HG02884 (cell line): Measurements from ENCODE around the gene PTPN3.
"Not testable (repeated sequence)": the region's sequence is repeated elsewhere in the genome, so short reads cannot be mapped to it uniquely, and the experiment has no call there.

ENCODE experiments used
- ATAC-seq: cut with Tn5 transposase; IDR thresholded peaks from one replicate; pipeline ENCODE4 v1.9.1; 2021; ENCODE audit warnings: mild to moderate bottlenecking, moderate library complexity; ENCODE audit not compliant: unreplicated experiment

The PTPN3 gene

DNA sequence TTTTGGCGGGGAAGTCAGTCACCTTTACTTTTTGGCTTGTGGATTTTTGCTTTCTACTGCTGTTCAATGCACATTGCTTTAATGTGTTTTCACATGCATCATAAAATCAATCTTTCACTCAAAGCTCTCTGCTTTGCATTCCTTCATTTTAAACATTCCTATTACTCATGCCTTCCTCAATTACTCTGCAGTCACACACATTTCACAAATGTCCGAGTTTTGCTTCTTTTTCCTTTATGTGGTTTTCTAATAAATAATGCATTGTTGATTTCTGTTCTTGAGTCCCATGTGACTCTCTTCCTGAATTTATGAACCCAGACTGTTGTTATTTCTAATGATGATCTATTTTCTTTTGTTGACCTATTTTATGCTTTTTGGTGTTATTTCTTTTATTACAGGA, 95.0 kb downstream of the PTPN3 start:
- ATAC-seq = no peak

DNA sequence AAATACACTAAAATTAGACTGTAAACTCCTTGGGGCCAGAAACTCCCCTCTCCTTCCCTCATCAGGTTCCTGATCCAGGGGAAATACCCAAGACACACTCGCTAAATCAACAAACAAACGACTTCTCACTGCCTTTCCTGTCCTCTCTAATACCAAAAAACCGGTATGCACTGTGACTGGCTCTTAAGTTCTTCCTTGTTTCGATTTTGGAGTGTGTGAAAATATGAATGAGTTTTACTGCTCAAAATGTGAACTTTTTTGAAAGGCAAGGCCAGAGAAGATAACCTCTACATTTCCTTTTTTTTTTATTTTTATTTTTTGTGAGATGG, 96.2 kb downstream of the PTPN3 start:
- no peak for ATAC-seq

DNA sequence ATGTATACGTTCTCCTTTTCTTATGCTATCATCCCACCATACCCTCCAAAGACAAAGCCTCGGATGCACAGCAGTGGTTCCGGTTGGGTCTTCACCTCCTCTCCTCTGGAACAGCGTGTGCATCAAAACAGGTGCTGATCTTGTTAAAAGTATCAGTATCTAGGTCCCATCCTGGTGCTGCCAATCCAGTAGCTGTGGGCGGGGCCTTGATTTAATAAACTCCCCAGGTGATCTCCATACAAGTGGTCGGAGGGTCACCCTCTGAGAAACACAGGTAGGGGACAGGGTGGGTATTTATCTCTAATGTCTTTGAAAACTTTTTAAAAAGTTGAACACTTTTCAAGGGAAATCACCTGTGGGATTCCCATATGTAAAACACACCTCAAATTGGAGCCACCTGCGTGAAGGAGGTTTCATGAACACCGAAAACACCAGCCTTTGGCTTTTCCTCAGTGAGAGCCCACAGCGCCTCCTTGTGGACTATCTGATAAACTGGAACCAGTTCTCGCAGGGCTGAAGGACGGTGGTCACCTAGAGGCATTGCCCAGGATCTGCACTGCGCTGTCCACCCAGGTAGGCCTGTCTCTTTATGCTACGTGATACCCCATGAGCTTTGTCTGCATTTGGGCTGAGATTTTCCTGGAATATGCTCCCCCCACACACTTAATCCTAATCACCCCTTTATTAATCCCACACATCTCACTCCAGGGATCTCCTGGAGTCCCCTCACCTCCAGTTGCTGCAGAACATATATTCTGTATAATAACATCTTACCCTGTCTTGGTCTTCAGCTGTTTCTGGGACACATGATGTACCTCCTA, 96.7 kb downstream of the PTPN3 start:
- no peak for ATAC-seq

DNA sequence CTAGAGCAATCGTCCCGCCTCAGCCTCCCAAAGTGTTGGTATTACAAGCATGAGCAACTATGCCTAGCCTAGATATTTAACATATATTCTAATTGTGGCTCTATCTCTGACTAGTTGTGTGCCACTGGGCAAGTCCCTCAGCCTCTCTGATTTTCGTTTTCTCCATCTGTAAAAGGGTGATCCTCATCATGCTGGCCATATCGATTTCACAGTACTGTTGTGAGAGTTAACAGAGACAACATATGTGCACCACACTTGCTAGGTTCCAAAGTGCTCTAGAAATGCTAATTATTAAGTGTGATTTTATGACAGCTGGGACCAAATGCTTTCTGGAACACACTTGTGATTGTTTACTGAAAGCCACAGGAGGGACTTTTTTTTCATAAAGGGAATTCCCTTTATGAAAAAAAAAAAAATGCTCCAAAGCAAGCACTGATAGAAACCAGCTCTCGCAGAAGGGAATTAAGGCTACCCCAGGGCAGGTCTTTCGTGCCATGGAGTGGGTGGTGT, 98.8 kb downstream of the PTPN3 start:
- peak; percentile 70 for ATAC-seq

DNA sequence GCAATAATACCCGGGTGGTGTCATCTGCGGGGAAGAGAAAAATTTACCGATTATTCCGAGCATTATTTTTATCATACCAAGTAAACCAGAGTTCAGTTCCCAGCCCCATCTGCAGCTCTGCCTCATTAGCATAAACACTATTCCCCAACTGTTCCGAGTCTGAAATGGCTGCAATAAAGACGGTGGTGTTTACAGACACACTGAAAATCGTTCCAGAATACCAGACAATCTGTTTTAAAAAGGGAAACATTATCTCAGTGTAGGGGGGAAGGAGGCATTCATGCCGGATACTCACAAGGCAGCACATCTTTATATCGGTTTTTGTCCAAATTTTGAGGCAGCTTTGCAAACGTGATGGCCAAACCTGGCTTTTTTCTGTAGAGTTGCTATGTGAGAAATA, 106.9 kb downstream of the PTPN3 start:
- no peak for ATAC-seq

DNA sequence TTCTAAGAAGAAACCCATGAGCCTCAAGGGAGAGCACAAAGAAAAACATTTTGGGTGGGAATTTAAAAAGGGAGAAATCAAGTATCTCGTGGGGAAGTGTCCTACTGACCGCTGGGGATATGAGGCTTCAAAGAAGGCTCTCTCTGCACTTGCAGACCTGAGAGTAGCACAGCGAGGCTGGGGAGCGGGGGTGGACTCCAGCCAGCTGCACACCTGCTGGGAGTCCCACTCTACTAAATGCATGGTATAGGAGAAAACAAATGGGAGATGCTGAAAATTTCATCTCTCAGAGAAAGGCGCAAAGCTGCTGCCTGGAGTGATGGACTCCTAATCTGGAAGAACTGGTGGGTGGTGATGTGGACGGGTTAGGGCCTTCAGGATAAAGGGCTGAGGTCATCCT, 110.3 kb downstream of the PTPN3 start:
- ATAC-seq = no peak

DNA sequence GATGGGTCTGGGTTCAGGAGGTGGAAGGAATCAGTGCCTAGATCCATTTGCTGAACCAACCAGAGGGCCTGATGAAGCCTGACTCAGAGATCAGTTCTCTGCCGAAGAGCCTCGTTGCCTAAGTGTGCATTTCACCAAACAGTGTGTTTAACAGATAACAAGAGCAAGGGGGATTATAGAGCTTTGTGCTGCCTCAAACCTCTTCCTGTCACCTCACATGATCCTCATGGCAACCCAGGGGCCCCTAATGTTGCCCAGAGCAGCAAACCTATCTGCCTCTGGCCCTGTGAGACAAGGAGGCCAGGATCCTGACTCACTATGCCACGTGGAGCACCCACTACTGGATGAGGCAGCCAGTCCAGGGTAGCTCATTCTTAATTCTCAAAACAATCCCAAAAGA, 110.9 kb downstream of the PTPN3 start:
- ATAC-seq = no peak

DNA sequence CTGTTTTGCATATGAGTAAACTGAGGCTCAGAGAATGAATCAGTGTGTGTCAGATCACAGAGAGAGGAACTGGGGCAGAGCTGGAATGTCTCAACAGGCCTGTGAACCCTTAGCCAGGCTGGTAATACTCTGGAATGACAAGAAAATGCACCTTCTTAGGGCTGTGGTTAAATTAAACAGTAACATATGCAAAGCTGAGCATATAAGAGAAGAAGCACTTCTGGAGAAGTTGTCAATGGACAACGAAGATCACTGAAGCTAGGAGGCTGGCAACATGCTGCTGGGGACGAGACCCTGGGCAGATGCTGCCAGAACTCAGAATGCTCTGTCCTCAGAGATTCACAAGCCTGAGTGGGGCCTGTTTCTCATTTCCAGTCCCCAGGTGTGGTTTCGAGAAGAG, 112.6 kb downstream of the PTPN3 start:
- no peak for ATAC-seq

DNA sequence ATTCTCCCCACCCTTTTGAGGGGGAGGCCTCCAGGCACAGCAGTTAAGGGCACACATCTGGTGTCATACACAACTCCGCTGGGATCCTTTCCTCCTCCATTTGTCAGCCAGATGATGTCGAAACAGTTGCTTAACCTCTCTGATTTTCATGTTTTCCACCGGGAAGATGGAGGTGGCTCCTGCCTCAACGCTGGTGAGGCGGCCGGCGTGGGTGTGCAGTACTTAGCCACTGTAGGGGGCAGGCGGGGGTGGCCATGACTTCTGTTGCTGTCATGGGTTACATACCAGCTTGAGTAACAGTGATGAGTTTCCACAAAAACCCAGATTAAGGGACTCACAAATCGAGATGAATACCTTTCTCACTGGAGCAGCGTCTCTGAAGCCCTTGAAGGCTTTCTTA, 114.2 kb downstream of the PTPN3 start:
- no peak for ATAC-seq

DNA sequence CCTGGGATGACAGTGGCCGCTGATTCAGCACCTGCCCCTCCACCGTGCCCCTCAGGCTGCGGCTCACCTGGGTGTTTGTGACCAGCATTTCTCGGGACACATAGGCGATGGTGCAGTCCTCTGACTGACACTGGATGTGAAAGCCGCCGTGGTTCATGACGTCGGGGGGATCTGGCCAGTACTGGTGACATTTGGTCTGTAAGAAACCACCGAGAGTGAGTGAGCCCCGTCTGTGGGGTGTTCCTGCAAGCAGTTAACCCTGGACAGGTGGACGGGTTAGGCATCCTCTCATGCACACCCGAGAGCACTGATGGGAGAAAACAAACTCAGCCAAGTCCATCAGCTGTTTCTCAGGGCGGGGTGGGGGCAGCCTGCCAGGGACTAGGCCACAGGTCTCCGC, 114.8 kb downstream of the PTPN3 start:
- no peak for ATAC-seq

DNA sequence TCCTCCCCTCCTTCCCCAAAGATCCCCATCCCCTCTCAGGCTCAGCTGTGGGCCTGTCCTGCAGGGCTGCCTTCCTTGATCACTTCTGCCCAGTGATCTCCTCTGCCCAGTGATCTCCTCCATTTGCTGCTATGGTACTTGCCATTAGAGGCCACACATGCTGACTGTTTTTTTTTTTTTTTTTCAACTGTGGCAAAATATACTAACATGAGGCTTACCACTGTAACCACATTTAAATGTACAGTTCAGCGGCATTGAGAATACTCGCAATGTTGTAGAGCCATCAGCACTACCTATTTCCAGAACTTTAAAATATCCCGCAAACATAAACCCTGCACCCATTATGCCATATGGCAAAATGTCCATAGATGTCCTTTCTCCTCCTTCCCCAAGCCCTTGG, 115.5 kb downstream of the PTPN3 start:
- no peak for ATAC-seq

DNA sequence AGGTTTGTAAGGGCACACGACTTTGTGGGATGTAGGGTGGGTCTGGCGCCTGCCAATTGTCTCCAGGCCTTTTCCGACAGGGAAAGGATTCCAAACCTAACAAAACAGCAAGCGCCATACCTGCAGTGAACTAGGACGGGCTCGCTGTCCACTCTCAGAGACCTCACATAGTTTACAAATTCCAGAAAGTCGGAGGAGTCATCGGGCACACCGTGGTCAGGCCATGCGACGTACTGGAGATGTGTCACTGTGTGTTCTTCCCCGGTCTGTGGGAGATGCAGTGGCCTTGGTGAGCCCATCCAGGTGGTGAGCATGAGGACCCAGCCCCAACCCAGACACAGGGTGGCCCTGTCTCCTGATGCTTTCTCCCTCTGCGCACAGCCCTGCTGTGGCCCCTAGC, 115.9 kb downstream of the PTPN3 start:
- ATAC-seq = no peak

DNA sequence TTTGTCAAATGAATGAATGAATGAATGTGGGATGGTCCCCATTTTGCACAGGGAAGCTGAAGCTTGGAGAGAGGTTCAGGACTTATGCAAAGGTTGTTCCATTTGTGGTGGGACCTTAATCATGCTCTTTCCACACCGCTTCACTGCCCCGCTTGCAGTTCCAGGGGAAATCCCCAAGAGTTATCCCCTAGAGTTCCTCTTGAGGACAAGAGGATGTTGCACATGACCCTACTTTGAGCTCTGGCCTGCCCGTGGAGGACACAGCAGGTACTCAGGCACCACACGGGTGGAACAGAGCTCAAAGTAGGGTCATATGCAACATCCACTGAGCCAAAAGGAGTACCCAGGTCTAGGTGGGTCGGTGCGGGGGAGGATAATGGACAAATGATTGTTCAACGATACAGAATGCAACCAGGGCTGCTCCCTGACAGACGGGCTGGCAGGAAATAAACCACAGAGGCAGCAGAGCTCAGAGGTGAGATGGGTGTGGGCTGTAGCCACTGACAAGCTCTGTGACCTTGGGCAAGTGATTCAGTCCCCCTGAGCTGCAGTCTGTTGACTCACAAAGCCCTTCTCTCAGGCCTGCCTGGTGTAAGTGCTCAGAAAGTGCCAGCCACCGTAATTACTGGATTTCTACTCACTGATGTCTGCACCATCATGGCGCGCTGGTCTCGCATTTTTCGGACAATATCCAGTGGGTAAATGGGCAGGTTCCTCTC, 116.9 kb downstream of the PTPN3 start:
- ATAC-seq = peak; percentile 62

DNA sequence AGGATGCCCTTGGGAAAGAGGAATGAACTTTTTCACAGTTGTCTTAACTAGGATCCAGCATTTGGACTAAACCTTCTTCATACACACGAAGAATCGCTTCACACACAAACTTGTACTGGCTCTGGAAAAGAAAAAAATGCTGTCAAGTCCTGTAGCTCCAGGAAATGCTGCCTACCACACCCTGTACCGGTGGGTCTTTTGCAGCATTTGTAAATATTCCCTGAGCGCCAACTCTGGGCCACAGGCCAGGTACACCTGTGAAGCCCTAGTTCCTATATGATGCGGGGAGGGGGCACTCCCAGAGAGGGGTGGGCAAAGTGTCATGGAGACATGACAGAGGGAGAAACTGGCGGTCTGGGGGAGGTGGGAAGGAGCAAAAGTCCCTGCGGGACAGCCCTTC, 118.6 kb downstream of the PTPN3 start:
- no peak for ATAC-seq

DNA sequence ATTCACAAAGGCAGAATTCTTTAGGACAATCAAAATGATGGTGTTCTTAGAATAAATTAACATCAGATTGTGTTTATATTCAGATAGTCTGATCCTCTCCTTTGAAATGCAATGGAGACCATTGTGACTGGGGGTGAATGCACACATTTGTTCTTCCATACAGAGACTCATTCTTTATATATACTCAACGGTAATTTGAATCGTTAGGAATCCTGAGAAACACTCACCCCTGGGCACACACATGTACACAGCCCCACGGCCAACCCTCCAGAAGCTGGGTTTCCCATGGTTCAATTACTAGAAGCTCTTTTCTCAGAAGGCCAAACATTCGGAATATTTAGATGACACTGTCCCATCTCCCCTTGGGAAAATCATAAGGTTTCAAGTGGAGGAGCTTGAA, 119.8 kb downstream of the PTPN3 start:
- ATAC-seq = no peak

DNA sequence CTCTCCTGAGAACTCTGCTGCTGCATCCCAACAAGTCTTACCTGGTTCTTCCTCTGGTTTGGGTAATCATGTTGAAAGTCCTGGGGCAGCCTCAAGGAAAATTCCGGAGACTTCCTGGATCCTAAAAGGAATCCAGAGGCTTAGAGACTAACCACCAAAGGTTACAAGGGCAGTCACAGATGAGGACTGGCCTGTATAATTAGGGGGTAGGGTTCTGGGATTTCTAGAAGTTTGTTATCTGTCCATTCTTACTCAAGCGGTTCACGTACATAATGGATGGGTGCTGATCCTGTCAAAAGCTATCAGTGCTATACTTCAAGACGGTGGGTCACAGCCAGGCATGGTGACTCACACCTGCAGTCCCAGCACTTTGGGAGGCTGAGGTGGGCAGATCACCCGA, 125.9 kb downstream of the PTPN3 start:
- ATAC-seq = no peak

DNA sequence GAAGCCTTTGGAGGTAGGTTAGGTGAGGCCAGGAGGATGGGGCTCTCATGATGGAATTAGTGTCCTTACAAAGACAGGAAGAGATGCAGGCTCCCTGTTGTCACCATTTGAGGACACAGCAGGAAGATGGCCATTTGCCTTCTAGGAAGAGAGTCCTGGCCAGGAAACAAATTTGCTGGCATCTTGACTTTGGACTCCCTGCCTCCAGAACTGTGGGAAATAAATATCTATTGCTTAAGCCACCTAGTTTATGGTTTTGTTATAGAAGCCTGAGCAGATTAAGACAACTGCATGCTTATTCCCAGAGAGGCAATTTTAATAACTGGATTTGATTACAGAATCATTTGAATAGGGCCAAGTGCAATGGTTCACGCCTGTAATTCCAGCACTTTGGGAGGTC, 126.7 kb downstream of the PTPN3 start:
- no peak for ATAC-seq

DNA sequence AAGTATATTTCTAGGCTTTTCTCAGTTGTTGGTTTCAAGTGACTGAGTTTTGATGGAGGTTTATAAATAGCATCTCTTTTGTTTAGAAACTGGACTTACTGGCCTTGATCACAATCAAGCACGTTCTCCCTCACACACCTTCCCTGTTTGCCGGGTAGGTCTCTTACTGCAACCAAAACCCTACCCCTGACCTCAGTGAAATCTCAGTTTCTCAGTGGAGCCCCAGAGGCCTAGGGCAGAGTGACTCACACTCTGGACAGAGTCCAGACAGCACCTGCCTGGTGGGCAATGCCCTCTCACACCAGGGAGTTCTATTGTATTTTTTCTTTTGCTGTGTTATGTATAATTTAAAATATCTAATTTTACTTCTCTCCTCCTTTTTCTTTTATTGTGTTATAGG, 128.8 kb downstream of the PTPN3 start:
- ATAC-seq = peak; percentile 81

DNA sequence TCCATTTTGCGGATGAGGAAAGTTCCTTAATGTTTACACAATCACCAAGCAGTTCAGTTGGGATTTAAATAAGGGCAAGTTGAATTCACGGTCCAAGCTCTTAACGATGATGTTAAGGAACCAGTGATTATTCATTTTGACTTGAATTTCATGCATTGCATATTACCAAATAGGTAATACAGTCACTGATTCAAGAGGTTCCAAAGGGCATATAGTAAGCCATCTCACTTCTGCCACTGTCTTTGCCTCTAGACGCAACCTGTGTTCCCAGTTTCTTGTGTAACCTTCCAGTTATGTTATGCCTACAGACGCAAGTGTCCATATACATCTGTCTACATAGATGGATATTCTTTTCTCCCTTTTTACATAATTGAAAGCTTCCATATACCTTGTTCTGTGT, 137.3 kb downstream of the PTPN3 start:
- no peak for ATAC-seq

DNA sequence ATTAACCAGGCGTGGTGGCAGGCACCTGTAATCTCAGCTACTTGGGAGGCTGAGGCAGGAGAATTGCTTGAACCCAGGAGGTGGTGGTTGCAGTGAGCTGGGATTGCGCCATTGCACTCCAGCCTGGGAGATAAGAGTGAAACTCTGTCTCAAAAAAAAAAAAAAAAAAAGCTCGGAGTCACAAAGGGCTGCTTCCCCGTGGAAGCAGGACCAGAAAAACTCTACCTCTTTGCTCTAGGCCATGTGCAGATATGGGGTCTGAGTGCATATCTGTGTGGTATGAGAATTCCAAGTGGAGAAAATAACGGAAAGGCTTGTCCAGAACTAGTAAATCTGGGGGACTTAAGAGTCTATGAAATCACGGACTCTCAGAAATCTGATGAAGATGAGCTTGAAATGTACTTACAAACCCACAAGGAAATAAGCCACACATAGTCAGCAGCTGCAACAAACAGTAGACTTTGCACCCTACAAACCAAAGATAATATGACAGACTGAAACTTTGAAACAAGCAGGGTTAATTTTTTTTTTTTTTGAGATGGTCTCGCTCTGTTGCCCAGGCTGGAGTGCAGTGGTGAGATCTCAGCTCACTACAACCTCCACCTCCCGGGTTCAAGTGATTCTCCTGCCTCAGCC, 139.0 kb downstream of the PTPN3 start:
- not testable (repeated sequence) for ATAC-seq

DNA sequence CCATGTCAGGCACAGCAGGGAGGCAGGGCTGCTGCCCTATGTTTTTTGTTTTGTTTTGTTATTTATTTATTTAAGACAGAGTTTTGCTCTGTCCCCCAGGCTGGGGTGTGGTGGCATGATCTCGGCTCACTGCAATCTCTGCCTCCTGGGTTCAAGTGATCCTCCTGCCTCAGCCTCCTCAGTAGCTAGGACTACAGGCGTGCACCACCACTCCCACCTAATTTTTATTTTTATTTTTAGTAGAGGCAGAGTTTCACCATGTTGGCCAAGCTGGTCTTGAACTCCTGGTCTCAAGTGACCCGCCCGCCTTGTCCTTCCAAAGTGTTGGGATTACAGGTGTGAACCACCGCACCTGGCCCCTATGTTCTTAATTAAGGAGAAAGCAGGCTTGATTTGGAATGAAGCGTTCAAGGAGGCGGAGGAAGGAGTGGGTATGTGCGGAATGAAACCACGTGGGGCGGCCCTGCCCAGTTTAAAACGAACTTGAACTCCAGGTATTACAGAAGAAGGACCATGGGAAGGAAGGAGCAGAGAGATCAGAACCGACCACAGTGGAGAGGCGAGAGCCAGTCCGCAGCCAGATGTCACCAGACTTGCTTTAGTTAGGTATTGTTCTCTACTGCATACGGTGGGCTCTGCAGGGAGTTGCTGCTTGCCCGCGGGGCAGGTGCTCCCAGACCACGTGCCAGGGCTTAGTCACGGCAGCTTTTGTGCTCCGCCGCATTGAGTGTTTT, 142.4 kb downstream of the PTPN3 start:
- no peak for ATAC-seq
